DOHH2 (cell line): ENCODE measurements around the gene NAT8L.

Source experiments
- H3F3A ChIP-seq: fragments of 200-600 bp; sonication (generic), shearing (Covaris generic); 2 replicates; pipeline ENCODE4 v1.6.0; 2016; ENCODE audit warnings: antibody characterized with exemption, mild to moderate bottlenecking; ENCODE audit not compliant: control insufficient read depth, insufficient read depth
- H3K27ac ChIP-seq: fragments of 200-600 bp; sonication (generic); 2 replicates; pipeline ENCODE4 v1.5.1; 2014; ENCODE audit warnings: low read depth, mild to moderate bottlenecking, low read length, moderate library complexity
- H3K27me3 ChIP-seq: fragments of 200-600 bp; sonication (generic); 2 replicates; pipeline ENCODE4 v1.6.1; 2014; ENCODE audit warnings: mild to moderate bottlenecking, low read length, mixed read lengths; ENCODE audit not compliant: control insufficient read depth
- H3K36me3 ChIP-seq: fragments of 200-600 bp; sonication (generic); 2 replicates; pipeline ENCODE4 v1.6.1; 2014; ENCODE audit warnings: mild to moderate bottlenecking, low read length, moderate library complexity, mixed read lengths; ENCODE audit not compliant: control insufficient read depth
- H3K4me1 ChIP-seq: fragments of 200-600 bp; sonication (generic); 2 replicates; pipeline ENCODE4 v1.6.1; 2014; ENCODE audit warnings: mild to moderate bottlenecking, low read length, mixed read lengths; ENCODE audit not compliant: control insufficient read depth
- H3K4me2 ChIP-seq: fragments of 200-600 bp; sonication (generic); 2 replicates; pipeline ENCODE4 v1.6.0; 2014; ENCODE audit warnings: mild to moderate bottlenecking, low read length, moderate library complexity
- H3K4me3 ChIP-seq: fragments of 200-600 bp; sonication (generic); 2 replicates; pipeline ENCODE4 v1.5.1; 2014; ENCODE audit warnings: mild to moderate bottlenecking, low read length, mixed read lengths
- H3K79me2 ChIP-seq: fragments of 200-600 bp; sonication (generic); 2 replicates; pipeline ENCODE4 v1.6.1; 2014; ENCODE audit warnings: mild to moderate bottlenecking, low read length, mixed read lengths; ENCODE audit not compliant: control insufficient read depth
- H3K9me2 ChIP-seq: fragments of 200-600 bp; sonication (generic); replicated peaks from 2 replicates; pipeline ENCODE4 v1.6.1; 2014; ENCODE audit warnings: mild to moderate bottlenecking, low read length, mixed read lengths; ENCODE audit not compliant: control insufficient read depth
- H3K9me3 ChIP-seq: fragments of 200-600 bp; sonication (generic); 2 replicates; pipeline ENCODE4 v1.6.1; 2014; ENCODE audit warnings: antibody characterized with exemption, low read length, mixed read lengths; ENCODE audit not compliant: control insufficient read depth, insufficient read depth
- H4K20me1 ChIP-seq: fragments of 200-600 bp; sonication (generic); 2 replicates; pipeline ENCODE4 v1.6.0; 2014; ENCODE audit warnings: low read depth, mild to moderate bottlenecking, antibody characterized with exemption, low read length, moderate library complexity; ENCODE audit not compliant: control insufficient read depth, insufficient read depth
- CTCF ChIP-seq: fragments of 200-600 bp; sonication (generic); IDR thresholded peaks from one replicate; pipeline ENCODE4 v1.5.1; 2014; ENCODE audit warnings: antibody characterized with exemption, mild to moderate bottlenecking, low read depth, low read length; ENCODE audit not compliant: poor library complexity, severe bottlenecking
- EZH2phosphoT487 ChIP-seq: fragments of 200-600 bp; sonication (generic); IDR thresholded peaks from 2 replicates; pipeline ENCODE4 v1.6.1; 2017; ENCODE audit warnings: borderline replicate concordance, mild to moderate bottlenecking, antibody characterized with exemption, low read length, moderate library complexity, mixed read lengths

Gene NAT8L

GRCh38 chr4:2041239-2042130 is 17.6 kb upstream of the NAT8L start:
- H3K36me3 ChIP-seq = no peaks in the 10 kb centered on the region
- peak overlapping the region; percentile 81 for H3K4me3 ChIP-seq
- no peak overlapping the region for H3K27ac ChIP-seq
- H4K20me1 ChIP-seq = peaks cover 6% of the 10 kb centered on the region
- H3K4me1 ChIP-seq = peaks cover 21% of the 10 kb centered on the region
- H3F3A ChIP-seq = peaks cover 3% of the 10 kb centered on the region; the same call in 1 of the 2 replicates
- H3K9me2 ChIP-seq = no peaks in the 10 kb centered on the region
- H3K4me2 ChIP-seq = peak overlapping the region; percentile 88
- H3K27me3 ChIP-seq = peaks cover 7% of the 10 kb centered on the region
- H3K9me3 ChIP-seq = no peaks in the 10 kb centered on the region
- H3K79me2 ChIP-seq = no peaks in the 10 kb centered on the region; the same call in 1 of the 2 replicates
- peak; percentile 77; the same call in 1 of the 2 replicates for TF ChIP-seq EZH2phosphoT487
- no peak for TF ChIP-seq CTCF

- Histone ChIP-seq H3K9me3 (no peaks in the 10 kb centered on the region), H3K27me3 (peaks cover 7% of the 10 kb centered on the region), H3K27ac (no peak overlapping the region), H3K9me2 (no peaks in the 10 kb centered on the region), H3K79me2 (no peaks in the 10 kb centered on the region; the same call in 1 of the 2 replicates), H4K20me1 (peaks cover 6% of the 10 kb centered on the region), H3K4me2 (peak overlapping the region; percentile 88), H3F3A (peaks cover 3% of the 10 kb centered on the region; the same call in 1 of the 2 replicates), H3K4me1 (peaks cover 14% of the 10 kb centered on the region), H3K4me3 (peak overlapping the region; percentile 81), H3K36me3 (no peaks in the 10 kb centered on the region)
- TF ChIP-seq EZH2phosphoT487 (no peak), CTCF (no peak)
Measured at GRCh38 chr4:2042204-2042946, 16.8 kb upstream of the NAT8L start.

- Histone ChIP-seq H3K9me3 (no peaks in the 10 kb centered on the region), H3K79me2 (no peaks in the 10 kb centered on the region; the same call in 1 of the 2 replicates), H3K36me3 (no peaks in the 10 kb centered on the region), H3K4me1 (peaks cover 14% of the 10 kb centered on the region), H3K27me3 (peaks cover 7% of the 10 kb centered on the region), H3K4me3 (peak overlapping the region; percentile 81), H4K20me1 (peaks cover 6% of the 10 kb centered on the region), H3K27ac (no peak overlapping the region), H3F3A (peaks cover 3% of the 10 kb centered on the region; the same call in 1 of the 2 replicates), H3K4me2 (peak overlapping the region; percentile 88), H3K9me2 (no peaks in the 10 kb centered on the region)
- TF ChIP-seq EZH2phosphoT487 (no peak), CTCF (no peak)
Measured at GRCh38 chr4:2042947-2043395, 16.2 kb upstream of the NAT8L start.
